C4-2B (cell line): Measurements from ENCODE around the gene SPATA31D1.

ENCODE experiments used
- ZFX ChIP-seq: fragments of 450-650 bp; IDR thresholded peaks from 2 replicates; pipeline ENCODE4 v1.6.1; 2017
- TF ChIP-seq, protein P1 (sequence below): fragments of 450-650 bp; conservative IDR thresholded peaks from 2 replicates; pipeline ENCODE4 v1.5.1; 2017; ENCODE audit warnings: mild to moderate bottlenecking

DNA sequence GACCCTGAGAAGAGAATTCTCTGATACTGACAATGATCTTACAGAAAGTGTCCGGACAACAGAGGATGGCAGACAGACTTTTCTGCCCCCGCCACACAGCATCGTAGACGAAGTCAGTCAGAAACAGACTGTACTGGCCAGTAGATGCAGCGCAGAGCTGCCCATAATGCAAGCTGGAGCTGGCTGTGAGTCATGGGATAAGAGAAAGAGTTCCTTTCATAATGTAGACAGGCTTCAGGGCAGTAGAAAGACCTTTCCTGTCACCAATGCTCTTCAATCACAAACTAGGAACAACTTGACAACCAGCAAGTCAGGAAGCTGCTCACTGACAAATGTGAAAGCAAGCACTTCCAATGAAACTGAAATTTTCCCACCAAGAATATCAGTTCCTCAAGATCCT, 5.1 kb downstream of the SPATA31D1 start:
- no peak for TF ChIP-seq ZFX
- TF ChIP-seq, protein P1, sequence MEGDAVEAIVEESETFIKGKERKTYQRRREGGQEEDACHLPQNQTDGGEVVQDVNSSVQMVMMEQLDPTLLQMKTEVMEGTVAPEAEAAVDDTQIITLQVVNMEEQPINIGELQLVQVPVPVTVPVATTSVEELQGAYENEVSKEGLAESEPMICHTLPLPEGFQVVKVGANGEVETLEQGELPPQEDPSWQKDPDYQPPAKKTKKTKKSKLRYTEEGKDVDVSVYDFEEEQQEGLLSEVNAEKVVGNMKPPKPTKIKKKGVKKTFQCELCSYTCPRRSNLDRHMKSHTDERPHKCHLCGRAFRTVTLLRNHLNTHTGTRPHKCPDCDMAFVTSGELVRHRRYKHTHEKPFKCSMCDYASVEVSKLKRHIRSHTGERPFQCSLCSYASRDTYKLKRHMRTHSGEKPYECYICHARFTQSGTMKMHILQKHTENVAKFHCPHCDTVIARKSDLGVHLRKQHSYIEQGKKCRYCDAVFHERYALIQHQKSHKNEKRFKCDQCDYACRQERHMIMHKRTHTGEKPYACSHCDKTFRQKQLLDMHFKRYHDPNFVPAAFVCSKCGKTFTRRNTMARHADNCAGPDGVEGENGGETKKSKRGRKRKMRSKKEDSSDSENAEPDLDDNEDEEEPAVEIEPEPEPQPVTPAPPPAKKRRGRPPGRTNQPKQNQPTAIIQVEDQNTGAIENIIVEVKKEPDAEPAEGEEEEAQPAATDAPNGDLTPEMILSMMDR, result no peak
